SK-N-SH (cell line): ENCODE measurements around the gene RIN2.

Experiments used
- CTCF ChIP-seq: fragments of 200-600 bp; sonication (generic); IDR thresholded peaks from 2 replicates; pipeline ENCODE4 v1.6.1; 2017; ENCODE audit warnings: antibody characterized with exemption, mild to moderate bottlenecking, moderate library complexity
- EP300 ChIP-seq, 2 experiments: IDR thresholded peaks; 2 replicates each; pipeline versions ENCODE4 v1.4.0 to v1.6.1; 2012; ENCODE audit warnings: borderline replicate concordance in 1 of 2, low read depth in 1 of 2, low read length in 1 of 2
- FOSL2 ChIP-seq: IDR thresholded peaks from 2 replicates; pipeline ENCODE4 v1.4.0; 2012; ENCODE audit warnings: low read depth, mild to moderate bottlenecking, moderate library complexity, borderline replicate concordance
- IRF3 ChIP-seq: fragments of 150-350 bp; IDR thresholded peaks from 2 replicates; pipeline ENCODE4 v1.6.1; 2016; ENCODE audit warnings: mild to moderate bottlenecking, low read depth, low read length
- RCOR1 ChIP-seq: fragments of 150-350 bp; IDR thresholded peaks from 2 replicates; pipeline ENCODE4 v1.6.1; 2017; ENCODE audit warnings: antibody characterized with exemption, low read length
- SMC3 ChIP-seq: IDR thresholded peaks from 2 replicates; pipeline ENCODE4 v1.6.1; 2012; ENCODE audit warnings: low read depth, low read length, improper control_type of control experiment
- USF2 ChIP-seq: fragments of 150-350 bp; IDR thresholded peaks from 2 replicates; pipeline ENCODE4 v1.6.1; 2017; ENCODE audit warnings: antibody characterized with exemption, low read length, low read depth, borderline replicate concordance
- ZBTB33 ChIP-seq: IDR thresholded peaks from 2 replicates; pipeline ENCODE4 v1.4.0; 2012; ENCODE audit warnings: low read depth, borderline replicate concordance

- no peak for TF ChIP-seq CTCF
- TF ChIP-seq RCOR1 = no peak
- no peak for TF ChIP-seq USF2
- TF ChIP-seq SMC3 = no peak
- no peak for TF ChIP-seq FOSL2
- TF ChIP-seq IRF3 = no peak
- TF ChIP-seq EP300 (IDR thresholded peaks at IDR 0.05; ENCODE audit: borderline replicate concordance in 1 of 2, low read depth in 1 of 2, low read length in 1 of 2) = no peak
- TF ChIP-seq ZBTB33 = no peak
These were observed 3.8 kb downstream of the RIN2 start for GRCh38 chr20:19761841-19762240.
